Calu3 (cell line): Measurements from ENCODE around the gene FTO. TPM values are rescaled to one million over a fixed set of nuclear protein-coding genes. Genes with fewer than 3 reads are reported as not detected.
A peak's percentile ranks its signal among the peaks of the same experiment; 100 is the strongest.

ENCODE experiments used
- BruUV-seq: library from RNA; stranded (reverse); fragments of 400-500 nt; replicated peaks from 2 replicates; lab custom pipeline; 2021; lab: Mats Ljungman, UMichigan
- CTCF ChIA-PET: fragments of 300-600 bp; sonication (Branson Sonifier 250); formaldehyde crosslinking; loops from one replicate; lab custom pipeline; 2022; ENCODE audit warnings: antibody characterized with exemption; lab: Charles Lee
- DNase-seq: peaks from one replicate; pipeline ENCODE4 v3.0.0; 2022
- H3K27ac Mint-ChIP-seq: one replicate; pipeline ENCODE4 v1.8.0; 2022; ENCODE audit warnings: mixed read lengths; ENCODE audit not compliant: unreplicated experiment
- H3K27me3 Mint-ChIP-seq: one replicate; pipeline ENCODE4 v1.8.0; 2022; ENCODE audit warnings: mixed read lengths; ENCODE audit not compliant: unreplicated experiment
- H3K36me3 Mint-ChIP-seq: one replicate; pipeline ENCODE4 v1.8.0; 2022; ENCODE audit warnings: mild to moderate bottlenecking, moderate library complexity, mixed read lengths; ENCODE audit not compliant: insufficient read depth, unreplicated experiment
- H3K4me1 Mint-ChIP-seq: one replicate; pipeline ENCODE4 v1.8.0; 2022; ENCODE audit warnings: mild to moderate bottlenecking, low read depth, mixed read lengths; ENCODE audit not compliant: unreplicated experiment
- H3K4me3 Mint-ChIP-seq: one replicate; pipeline ENCODE4 v1.8.0; 2022; ENCODE audit warnings: mild to moderate bottlenecking, low read depth, moderate library complexity, mixed read lengths; ENCODE audit not compliant: unreplicated experiment
- H3K9me3 Mint-ChIP-seq: one replicate; pipeline ENCODE4 v1.8.0; 2022; ENCODE audit warnings: low read depth, mixed read lengths; ENCODE audit not compliant: unreplicated experiment
- CTCF ChIP-seq: fragments of 200-600 bp; IDR thresholded peaks from one replicate; pipeline ENCODE4 v1.8.0; 2022; ENCODE audit warnings: antibody characterized with exemption; ENCODE audit not compliant: unreplicated experiment
- intact Hi-C: fragments of 100-400 bp; cut with micrococcal nuclease; formaldehyde crosslinking; loops from one replicate; pipeline ENCODE4 v1.10.0; 2022; ENCODE audit not compliant: unreplicated experiment
- total RNA-seq: library from RNA; stranded (reverse); gene quantifications from 2 replicates; pipeline ENCODE4 v1.2.3, GENCODE V29; 2022

Gene FTO
- total RNA-seq, 1 experiment from 2014 or later: 68.9 TPM

- BruUV-seq: no TSS peak
- Mint-ChIP-seq H3K27ac (no peak overlapping the region), H3K4me3 (no peak overlapping the region), H3K27me3 (no peaks in the 10 kb centered on the region), H3K36me3 (no peaks in the 10 kb centered on the region), H3K4me1 (peaks cover 19% of the 10 kb centered on the region), H3K9me3 (no peaks in the 10 kb centered on the region)
- no peak for TF ChIP-seq CTCF
- DNase-seq: peak; percentile 9
- CTCF ChIA-PET: interaction anchor here (0.8 to 1.0 kb wide), 2 partner anchors 14 to 105 kb away, joined by 3 to 4 read pairs; no protein-coding TSS in a partner anchor
- intact Hi-C loops: no loop called here
These were observed 287.9 kb downstream of the FTO start for GRCh38 chr16:53991754-53992378.

- H3K27ac Mint-ChIP-seq: no peak overlapping the region
- BruUV-seq: no TSS peak
- H3K4me3 Mint-ChIP-seq: no peak overlapping the region
- intact Hi-C loops: no loop called here
- H3K36me3 Mint-ChIP-seq: no peaks in the 10 kb centered on the region
- peaks cover 19% of the 10 kb centered on the region for H3K4me1 Mint-ChIP-seq
- H3K27me3 Mint-ChIP-seq: no peaks in the 10 kb centered on the region
- CTCF ChIA-PET: no interaction called here
- DNase-seq: no peak
- no peak for TF ChIP-seq CTCF
- no peaks in the 10 kb centered on the region for H3K9me3 Mint-ChIP-seq
These were observed 291.4 kb downstream of the FTO start for GRCh38 chr16:53995378-53995777.

GRCh38 chr16:53996961-53997360 is 293.0 kb downstream of the FTO start:
- H3K4me1 Mint-ChIP-seq: peaks cover 4% of the 10 kb centered on the region
- DNase-seq: no peak
- no peak overlapping the region for H3K4me3 Mint-ChIP-seq
- BruUV-seq: no TSS peak
- TF ChIP-seq CTCF: no peak
- H3K27me3 Mint-ChIP-seq: no peaks in the 10 kb centered on the region
- H3K9me3 Mint-ChIP-seq: no peaks in the 10 kb centered on the region
- no peak overlapping the region for H3K27ac Mint-ChIP-seq
- intact Hi-C loops: no loop called here
- no peaks in the 10 kb centered on the region for H3K36me3 Mint-ChIP-seq
- CTCF ChIA-PET: no interaction called here

- H3K4me1 Mint-ChIP-seq: no peaks in the 10 kb centered on the region
- H3K9me3 Mint-ChIP-seq: no peaks in the 10 kb centered on the region
- intact Hi-C loops: no loop called here
- TF ChIP-seq CTCF: no peak
- no peak overlapping the region for H3K4me3 Mint-ChIP-seq
- DNase-seq: no peak
- no peaks in the 10 kb centered on the region for H3K27me3 Mint-ChIP-seq
- no peaks in the 10 kb centered on the region for H3K36me3 Mint-ChIP-seq
- CTCF ChIA-PET: no interaction called here
- BruUV-seq: no TSS peak
- H3K27ac Mint-ChIP-seq: no peak overlapping the region
These were observed 294.3 kb downstream of the FTO start for GRCh38 chr16:53998024-53998810.
